GM12878 (cell line): ENCODE measurements around the gene ATXN1. TPM values are rescaled to one million over a fixed set of nuclear protein-coding genes. Genes with fewer than 3 reads are reported as not detected.

Source experiments
- ATAC-seq: fragments of 200-7000 bp; cut with Tn5 transposase; 3 replicates; pipeline ENCODE4 v1.9.1; 2020; ENCODE audit warnings: mild to moderate bottlenecking, moderate library complexity
- BruUV-seq: library from RNA; stranded (reverse); fragments of 400-500 nt; replicated peaks from 2 replicates; lab custom pipeline; 2021; lab: Mats Ljungman, UMichigan
- CTCF ChIA-PET: fragments of 300-600 bp; sonication (Branson Sonifier 250); formaldehyde crosslinking; extraction: SDS; loops from one replicate; lab custom pipeline; 2021; ENCODE audit warnings: inconsistent platforms; lab: Yijun Ruan, JAX
- POLR2A ChIA-PET: fragments of 350-600 bp; formaldehyde crosslinking; extraction: SDS; loops from one replicate; lab custom pipeline; 2021; ENCODE audit warnings: inconsistent platforms; lab: Charles Lee
- RAD21 ChIA-PET: fragments of 300-600 bp; sonication (Branson Sonifier 250); formaldehyde crosslinking; loops from one replicate; lab custom pipeline; 2023; ENCODE audit warnings: antibody characterized with exemption; ENCODE audit not compliant: unreplicated experiment; lab: Charles Lee
- SMC1A ChIA-PET: fragments of 300-600 bp; sonication (Branson Sonifier 250); formaldehyde crosslinking; loops from one replicate; lab custom pipeline; 2023; ENCODE audit not compliant: unreplicated experiment, uncharacterized antibody; lab: Charles Lee
- DNase-seq: peaks from one replicate; pipeline ENCODE4 v3.0.0-alpha.2; 2011; ENCODE audit warnings: low read depth, low spot score
- FAIRE-seq: peaks from 3 replicates; lab custom pipeline; 2011; peaks lifted over from hg19 to GRCh38; lab: Jason Lieb, UNC
- H2AFZ ChIP-seq: 2 replicates; pipeline ENCODE4 v1.6.0; 2011; ENCODE audit warnings: low read depth, low read length, control low read depth; ENCODE audit not compliant: control insufficient read depth
- H3K27ac ChIP-seq: 2 replicates; pipeline ENCODE4 v1.5.1; 2011; ENCODE audit warnings: control low read depth; ENCODE audit not compliant: control insufficient read depth, insufficient read depth
- H3K27me3 ChIP-seq, 2 experiments: replicated peaks in 1 of 2; 2 replicates each; pipeline versions ENCODE4 v1.6.0 to v1.6.1; 2011; ENCODE audit warnings: low read length in 1 of 2; ENCODE audit not compliant: control insufficient read depth in 2 of 2, insufficient read depth in 2 of 2
- H3K36me3 ChIP-seq, 2 experiments: 2 replicates each; pipeline ENCODE4 v1.5.1; 2011; ENCODE audit warnings: low read length in 1 of 2; ENCODE audit not compliant: control insufficient read depth in 2 of 2, insufficient read depth in 2 of 2
- H3K4me1 ChIP-seq: 2 replicates; pipeline ENCODE4 v1.6.1; 2011; ENCODE audit warnings: mild to moderate bottlenecking, low read length, moderate library complexity, mixed read lengths; ENCODE audit not compliant: control insufficient read depth, insufficient read depth
- H3K4me2 ChIP-seq: 2 replicates; pipeline ENCODE4 v1.6.0; 2011; ENCODE audit warnings: control low read depth; ENCODE audit not compliant: control insufficient read depth, insufficient read depth
- H3K4me3 ChIP-seq: fragments of 200-600 bp; sonication (generic); 2 replicates; pipeline ENCODE4 v1.5.1; 2016
- H3K79me2 ChIP-seq: 2 replicates; pipeline ENCODE4 v1.6.0; 2011; ENCODE audit warnings: low read length; ENCODE audit not compliant: control insufficient read depth, insufficient read depth
- H3K9ac ChIP-seq: 2 replicates; pipeline ENCODE4 v1.8.0; 2011; ENCODE audit warnings: low read length, control low read depth, mixed read lengths; ENCODE audit not compliant: control insufficient read depth, insufficient read depth
- H3K9me3 ChIP-seq: replicated peaks from 3 replicates; pipeline ENCODE4 v1.5.1; 2011; ENCODE audit warnings: mild to moderate bottlenecking, low read length; ENCODE audit not compliant: control insufficient read depth, insufficient read depth
- H4K20me1 ChIP-seq: 2 replicates; pipeline ENCODE4 v1.6.0; 2011; ENCODE audit not compliant: control insufficient read depth, insufficient read depth
- ASH2L ChIP-seq: fragments of 300-600, 200-600 bp; sonication (generic); IDR thresholded peaks from 2 replicates; pipeline ENCODE4 v1.6.1; 2017; ENCODE audit warnings: low read depth, mild to moderate bottlenecking, borderline replicate concordance
- BMI1 ChIP-seq: fragments of 450-650 bp; IDR thresholded peaks from 2 replicates; pipeline ENCODE4 v1.6.1; 2016; ENCODE audit warnings: mild to moderate bottlenecking, moderate library complexity, borderline replicate concordance
- KLF5 ChIP-seq: fragments of 450-650 bp; IDR thresholded peaks from 2 replicates; pipeline ENCODE4 v1.6.1; 2014; ENCODE audit warnings: mild to moderate bottlenecking; ENCODE audit not compliant: partially characterized antibody
- LARP7 ChIP-seq: fragments of 450-650 bp; IDR thresholded peaks from 2 replicates; pipeline ENCODE4 v1.6.1; 2017; ENCODE audit warnings: mild to moderate bottlenecking
- WGBS: methylation state at CpG from one replicate; pipeline ENCODE4 v1.1.6; 2016; ENCODE audit warnings: low lambda C conversion rate; ENCODE audit not compliant: insufficient replicate concordance, insufficient coverage; ENCODE audit errors: missing lambda C conversion rate; 5-methylcytosine and 5-hydroxymethylcytosine counted together
- in situ Hi-C: fragments of 300-500 bp; cut with MboI; formaldehyde crosslinking; loops from 9 replicates; pipeline ENCODE4 v1.14.3; 2018; ENCODE audit warnings: mixed read lengths
- intact Hi-C: fragments of 100-400 bp; cut with micrococcal nuclease; formaldehyde crosslinking; loops from one replicate; pipeline ENCODE4 v1.14.2; 2022; ENCODE audit not compliant: unreplicated experiment
- polyA plus RNA-seq, 11 experiments: library from polyadenylated mRNA; depleted of rRNA in 4 of 11; unstranded in 6 of 11; stranded (reverse) in 5 of 11; fragments of >200 nt; fragmentation: Nextera tagmentation in 4 of 11; fragmentation: Illumina TruSeq in 1 of 11; extraction: Ambion mirVana in 4 of 11; extraction: Trizol in 1 of 11; gene quantifications; 1 replicate in 1 of 11; 2 replicates in 10 of 11; pipeline versions ENCODE4 v1.2.1 to v1.2.3, GENCODE V29; 2011 to 2016; ENCODE audit warnings: inconsistent platforms in 2 of 11, missing spikeins in 2 of 11, low read depth in 1 of 11
- total RNA-seq, 4 experiments: library from RNA; depleted of rRNA in 3 of 4; stranded (reverse); fragments of >200 nt in 3 of 4; fragmentation: Illumina TruSeq in 1 of 4; extraction: Trizol in 1 of 4; gene quantifications; 2 replicates each; pipeline versions ENCODE4 v1.2.1 to v1.2.3, GENCODE V29; 2013 to 2021
- TF ChIP-seq, protein P1 (sequence below): fragments of 450-650 bp; IDR thresholded peaks from 2 replicates; pipeline ENCODE4 v1.6.1; 2018; ENCODE audit warnings: mild to moderate bottlenecking, low read depth, moderate library complexity; ENCODE audit not compliant: partially characterized antibody

The ATXN1 gene
- total and polyA plus RNA-seq, 10 of the 15 experiments (the other 5 are each of a cell fraction or from before 2014, with no cell fraction given), result 12.2 to 51.2 (median 20.5) TPM

DNA sequence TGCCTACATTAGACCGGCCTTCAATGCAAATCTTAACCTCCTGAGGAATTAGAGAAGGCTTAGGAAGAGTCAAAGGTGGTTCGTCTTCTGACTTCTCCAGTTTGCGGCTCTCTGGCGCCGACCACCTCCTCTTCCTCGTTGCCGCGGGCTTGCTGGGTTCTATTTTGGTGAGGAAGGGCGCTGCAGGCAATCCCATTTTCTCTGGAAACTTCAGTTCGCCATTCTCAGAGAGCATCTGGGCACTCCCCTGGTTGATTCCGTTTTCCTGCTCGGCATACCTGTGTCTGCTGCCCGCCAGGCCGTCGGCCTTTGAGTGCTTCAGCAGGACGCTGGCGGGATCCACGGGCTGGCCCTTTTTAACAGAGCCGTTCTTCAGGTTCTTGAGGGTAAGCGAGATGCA is 454.9 kb downstream of the ATXN1 start:
- H3K4me3 ChIP-seq, result 0 out of 2 replicates have a peak overlapping the region, but pooled peaks have one; percentile 53
- no peaks in the 10 kb centered on the region for H3K9me3 ChIP-seq
- H3K27me3 ChIP-seq, result no peaks in the 10 kb centered on the region
- 25% methylated on average over 20 of the region's 20 CpGs for WGBS
- FAIRE-seq, result no peak
- H3K79me2 ChIP-seq, result no peaks in the 10 kb centered on the region
- TF ChIP-seq ASH2L (no peak), LARP7 (no peak), KLF5 (no peak), BMI1 (no peak)
- TF ChIP-seq, protein P1, sequence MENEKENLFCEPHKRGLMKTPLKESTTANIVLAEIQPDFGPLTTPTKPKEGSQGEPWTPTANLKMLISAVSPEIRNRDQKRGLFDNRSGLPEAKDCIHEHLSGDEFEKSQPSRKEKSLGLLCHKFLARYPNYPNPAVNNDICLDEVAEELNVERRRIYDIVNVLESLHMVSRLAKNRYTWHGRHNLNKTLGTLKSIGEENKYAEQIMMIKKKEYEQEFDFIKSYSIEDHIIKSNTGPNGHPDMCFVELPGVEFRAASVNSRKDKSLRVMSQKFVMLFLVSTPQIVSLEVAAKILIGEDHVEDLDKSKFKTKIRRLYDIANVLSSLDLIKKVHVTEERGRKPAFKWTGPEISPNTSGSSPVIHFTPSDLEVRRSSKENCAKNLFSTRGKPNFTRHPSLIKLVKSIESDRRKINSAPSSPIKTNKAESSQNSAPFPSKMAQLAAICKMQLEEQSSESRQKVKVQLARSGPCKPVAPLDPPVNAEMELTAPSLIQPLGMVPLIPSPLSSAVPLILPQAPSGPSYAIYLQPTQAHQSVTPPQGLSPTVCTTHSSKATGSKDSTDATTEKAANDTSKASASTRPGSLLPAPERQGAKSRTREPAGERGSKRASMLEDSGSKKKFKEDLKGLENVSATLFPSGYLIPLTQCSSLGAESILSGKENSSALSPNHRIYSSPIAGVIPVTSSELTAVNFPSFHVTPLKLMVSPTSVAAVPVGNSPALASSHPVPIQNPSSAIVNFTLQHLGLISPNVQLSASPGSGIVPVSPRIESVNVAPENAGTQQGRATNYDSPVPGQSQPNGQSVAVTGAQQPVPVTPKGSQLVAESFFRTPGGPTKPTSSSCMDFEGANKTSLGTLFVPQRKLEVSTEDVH, result no peak
- DNase-seq, result no peak
- CTCF ChIA-PET, result interaction anchor here (0.9 to 3.3 kb wide), 5 partner anchors 11 to 457 kb away, joined by 3 to 16 read pairs (median 11); no protein-coding TSS in a partner anchor
- RAD21 ChIA-PET, result interaction anchor here (1.1 to 1.4 kb wide), 2 partner anchors 8 to 16 kb away, joined by 3 to 4 read pairs; no protein-coding TSS in a partner anchor
- H3K4me1 ChIP-seq, result peaks cover 29% of the 10 kb centered on the region
- H3K4me2 ChIP-seq, result peak overlapping the region; percentile 88
- intact Hi-C loops (loop anchor here (10.0 kb wide), 1 partner anchor 458 kb away; the partner anchor contains the start of gene ATXN1), in situ Hi-C loops (no loop called here)
- H3K9ac ChIP-seq, result no peak overlapping the region
- no peak overlapping the region for H2AFZ ChIP-seq
- H3K36me3 ChIP-seq, result peaks cover 0 to 12% of the 10 kb centered on the region in 2 experiments; a peak in 2 of 4 replicates
- peak overlapping the region; percentile 74; the same call in 1 of the 2 replicates for H3K27ac ChIP-seq
- BruUV-seq, result TSS peak; percentile 7
- SMC1A ChIA-PET, result interaction anchor here (0.6 kb wide), 1 partner anchor 22 kb away, joined by 3 read pairs; no protein-coding TSS in a partner anchor
- no peaks in the 10 kb centered on the region for H4K20me1 ChIP-seq
- no peak for ATAC-seq
- POLR2A ChIA-PET, result interaction anchor here (0.6 kb wide), 1 partner anchor 20 kb away, joined by 3 read pairs; no protein-coding TSS in a partner anchor
